ENCODE data around the gene SLC52A1. TPM values are rescaled to one million over a fixed set of nuclear protein-coding genes. Genes with fewer than 3 reads are reported as not detected.
A peak's percentile ranks its signal among the peaks of the same experiment; 100 is the strongest.

The SLC52A1 gene
- polyA plus RNA-seq, 3 donors, result not detected

- Mint-ChIP-seq H3K4me3 (no peak overlapping the region), H3K27ac (peak overlapping the region in 1 of 7 donors; percentile 14), H3K36me3 (no peaks in the 10 kb centered on the region), H3K27me3 (ENCODE audit: low read depth in 3 of 3) (peaks cover 13 to 42% (median 28%) of the 10 kb centered on the region in 3 donors), H3K9me3 (peaks cover 0 to 3% (median 0%) of the 10 kb centered on the region in 7 donors), H3K4me1 (peaks cover 26% of the 10 kb centered on the region)
- Histone ChIP-seq H3K4me3 (replicated peaks in 1 of 3; ENCODE audit: low read depth in 2 of 3, low read length in 3 of 3) (no peak overlapping the region), H3K9me3 (replicated peaks in 1 of 2; ENCODE audit: control insufficient read depth in 1 of 2, insufficient read depth in 1 of 2, low read length in 2 of 2) (no peaks in the 10 kb centered on the region), H3K27ac (ENCODE audit: low read depth in 1 of 2, low read length in 2 of 2) (no peak overlapping the region), H2AFZ (ENCODE audit: insufficient read depth, low read depth, low read length, poor library complexity, severe bottlenecking) (no peak overlapping the region), H4K20me1 (ENCODE audit: insufficient read depth, low read length) (no peaks in the 10 kb centered on the region), H3K27me3 (ENCODE audit: control insufficient read depth in 2 of 2, insufficient read depth in 2 of 2, low read length in 2 of 2) (peaks cover 2 to 20% of the 10 kb centered on the region in 2 donors), H3K4me2 (replicated peaks; ENCODE audit: extremely low read depth, low read length, poor library complexity, severe bottlenecking) (no peak overlapping the region), H3K4me1 (ENCODE audit: control insufficient read depth in 1 of 2, insufficient read depth in 2 of 2, low read length in 2 of 2) (peaks cover 21 to 26% of the 10 kb centered on the region in 2 donors), H3K36me3 (replicated peaks in 1 of 2; ENCODE audit: control insufficient read depth in 1 of 2, insufficient read depth in 2 of 2, low read length in 2 of 2) (no peaks in the 10 kb centered on the region), H3K79me2 (ENCODE audit: insufficient read depth, low read length) (no peaks in the 10 kb centered on the region), H3K9ac (ENCODE audit: insufficient read depth, low read length, poor library complexity, severe bottlenecking) (no peak overlapping the region)
- no peak for DNase-seq
- TF ChIP-seq, protein P1, sequence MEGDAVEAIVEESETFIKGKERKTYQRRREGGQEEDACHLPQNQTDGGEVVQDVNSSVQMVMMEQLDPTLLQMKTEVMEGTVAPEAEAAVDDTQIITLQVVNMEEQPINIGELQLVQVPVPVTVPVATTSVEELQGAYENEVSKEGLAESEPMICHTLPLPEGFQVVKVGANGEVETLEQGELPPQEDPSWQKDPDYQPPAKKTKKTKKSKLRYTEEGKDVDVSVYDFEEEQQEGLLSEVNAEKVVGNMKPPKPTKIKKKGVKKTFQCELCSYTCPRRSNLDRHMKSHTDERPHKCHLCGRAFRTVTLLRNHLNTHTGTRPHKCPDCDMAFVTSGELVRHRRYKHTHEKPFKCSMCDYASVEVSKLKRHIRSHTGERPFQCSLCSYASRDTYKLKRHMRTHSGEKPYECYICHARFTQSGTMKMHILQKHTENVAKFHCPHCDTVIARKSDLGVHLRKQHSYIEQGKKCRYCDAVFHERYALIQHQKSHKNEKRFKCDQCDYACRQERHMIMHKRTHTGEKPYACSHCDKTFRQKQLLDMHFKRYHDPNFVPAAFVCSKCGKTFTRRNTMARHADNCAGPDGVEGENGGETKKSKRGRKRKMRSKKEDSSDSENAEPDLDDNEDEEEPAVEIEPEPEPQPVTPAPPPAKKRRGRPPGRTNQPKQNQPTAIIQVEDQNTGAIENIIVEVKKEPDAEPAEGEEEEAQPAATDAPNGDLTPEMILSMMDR (IDR thresholded peaks at IDR 0.05), result no peak
- intact Hi-C loops (cut with micrococcal nuclease), result loop anchor here in 1 of 2 donors (5.0 kb wide), 1 partner anchor 36 kb away; the partner anchor contains the start of genes INCA1 and KIF1C
- 92% methylated on average over 12 of the region's 13 CpGs for WGBS (ENCODE audit: insufficient coverage)
These were observed 1.7 kb downstream of the SLC52A1 start for GRCh38 chr17:5033352-5034015.

DNA sequence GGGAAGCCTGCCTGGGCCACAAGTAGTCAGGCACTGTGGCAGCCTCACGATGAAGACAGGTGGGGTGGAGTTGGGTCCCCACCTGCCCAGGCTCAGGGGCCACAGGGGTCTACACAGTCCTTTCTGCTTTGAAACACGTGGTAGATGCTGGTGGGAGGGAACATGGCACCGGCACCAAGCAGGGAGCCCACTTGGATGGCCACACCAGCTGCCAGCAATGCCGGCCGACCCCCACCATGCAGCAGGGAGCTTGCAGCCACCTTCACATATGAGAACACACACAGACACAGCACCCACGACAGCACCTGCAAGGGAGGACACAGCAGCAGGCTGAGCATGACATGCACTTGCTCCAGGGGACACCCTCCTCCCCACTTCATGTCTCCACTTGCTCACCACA, 2.4 kb downstream of the SLC52A1 start:
- Histone ChIP-seq H3K4me3 (replicated peaks in 1 of 3; ENCODE audit: low read depth in 2 of 3, low read length in 3 of 3) (no peak overlapping the region), H3K79me2 (ENCODE audit: insufficient read depth, low read length) (no peaks in the 10 kb centered on the region), H3K36me3 (replicated peaks in 1 of 2; ENCODE audit: control insufficient read depth in 1 of 2, insufficient read depth in 2 of 2, low read length in 2 of 2) (no peaks in the 10 kb centered on the region), H4K20me1 (ENCODE audit: insufficient read depth, low read length) (no peaks in the 10 kb centered on the region), H3K27ac (ENCODE audit: low read depth in 1 of 2, low read length in 2 of 2) (no peak overlapping the region), H3K4me1 (ENCODE audit: control insufficient read depth in 1 of 2, insufficient read depth in 2 of 2, low read length in 2 of 2) (peaks cover 21 to 26% of the 10 kb centered on the region in 2 donors), H3K27me3 (ENCODE audit: control insufficient read depth in 2 of 2, insufficient read depth in 2 of 2, low read length in 2 of 2) (peaks cover 2 to 20% of the 10 kb centered on the region in 2 donors), H3K4me2 (replicated peaks; ENCODE audit: extremely low read depth, low read length, poor library complexity, severe bottlenecking) (no peak overlapping the region), H3K9ac (ENCODE audit: insufficient read depth, low read length, poor library complexity, severe bottlenecking) (no peak overlapping the region), H2AFZ (ENCODE audit: insufficient read depth, low read depth, low read length, poor library complexity, severe bottlenecking) (no peak overlapping the region), H3K9me3 (replicated peaks in 1 of 2; ENCODE audit: control insufficient read depth in 1 of 2, insufficient read depth in 1 of 2, low read length in 2 of 2) (no peaks in the 10 kb centered on the region)
- 100% methylated on average over 3 of the region's 6 CpGs for WGBS (ENCODE audit: insufficient coverage)
- TF ChIP-seq, protein P1 (IDR thresholded peaks at IDR 0.05), result no peak
- Mint-ChIP-seq H3K4me1 (peaks cover 30% of the 10 kb centered on the region), H3K4me3 (no peak overlapping the region), H3K9me3 (peaks cover 0 to 3% (median 0%) of the 10 kb centered on the region in 7 donors), H3K27ac (peak overlapping the region in 3 of 7 donors; percentile 14 to 46 (median 28)), H3K36me3 (no peaks in the 10 kb centered on the region), H3K27me3 (ENCODE audit: low read depth in 3 of 3) (peaks cover 13 to 39% (median 28%) of the 10 kb centered on the region in 3 donors)
- no peak for DNase-seq
- intact Hi-C loops (cut with micrococcal nuclease), result loop anchor here in 1 of 2 donors (5.0 kb wide), 1 partner anchor 36 kb away; the partner anchor contains the start of genes INCA1 and KIF1C
